Epithelial cell of proximal tubule (primary cell): ENCODE results near the gene BBX. TPM values are rescaled to one million over a fixed set of nuclear protein-coding genes. Genes with fewer than 3 reads are reported as not detected.

ENCODE experiments used
- DNase-seq: peaks from one replicate; pipeline ENCODE4 v3.0.0-alpha.2; 2011; ENCODE audit warnings: low read depth
- H3K4me3 ChIP-seq: 2 replicates; pipeline ENCODE4 v1.5.1; 2011; ENCODE audit warnings: low read depth, mild to moderate bottlenecking, low read length
- total RNA-seq: library from RNA; depleted of rRNA; stranded (reverse); fragments of >200 nt; gene quantifications from 2 replicates; pipeline ENCODE4 v1.2.3, GENCODE V29; 2015
- TF ChIP-seq, protein P1 (sequence below): conservative IDR thresholded peaks from 2 replicates; pipeline ENCODE4 v1.5.1; 2012; ENCODE audit warnings: low read depth, mild to moderate bottlenecking, low read length

Gene BBX
- total RNA-seq, 1 donor from 2014 or later: 35.7 TPM

DNA sequence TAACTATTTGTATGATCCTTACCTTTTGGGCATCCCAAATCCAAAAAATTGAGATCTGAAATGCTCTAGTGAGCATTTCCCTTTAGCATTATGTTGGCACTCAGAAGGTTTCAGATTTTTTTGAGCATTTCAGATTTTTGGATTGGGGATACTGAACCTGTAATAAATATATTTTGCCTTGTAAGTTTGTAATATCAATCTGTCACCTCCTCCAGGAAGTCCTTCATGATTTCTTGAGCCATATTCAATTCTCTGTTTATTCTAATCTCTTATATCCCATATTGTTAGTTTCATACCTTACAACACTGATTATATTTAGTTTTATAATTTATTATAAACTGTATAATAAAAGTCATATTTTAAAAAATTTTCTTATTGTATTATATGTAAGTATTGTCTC lies 215.2 kb downstream of the BBX start:
- no peak overlapping the region for H3K4me3 ChIP-seq
- TF ChIP-seq, protein P1, sequence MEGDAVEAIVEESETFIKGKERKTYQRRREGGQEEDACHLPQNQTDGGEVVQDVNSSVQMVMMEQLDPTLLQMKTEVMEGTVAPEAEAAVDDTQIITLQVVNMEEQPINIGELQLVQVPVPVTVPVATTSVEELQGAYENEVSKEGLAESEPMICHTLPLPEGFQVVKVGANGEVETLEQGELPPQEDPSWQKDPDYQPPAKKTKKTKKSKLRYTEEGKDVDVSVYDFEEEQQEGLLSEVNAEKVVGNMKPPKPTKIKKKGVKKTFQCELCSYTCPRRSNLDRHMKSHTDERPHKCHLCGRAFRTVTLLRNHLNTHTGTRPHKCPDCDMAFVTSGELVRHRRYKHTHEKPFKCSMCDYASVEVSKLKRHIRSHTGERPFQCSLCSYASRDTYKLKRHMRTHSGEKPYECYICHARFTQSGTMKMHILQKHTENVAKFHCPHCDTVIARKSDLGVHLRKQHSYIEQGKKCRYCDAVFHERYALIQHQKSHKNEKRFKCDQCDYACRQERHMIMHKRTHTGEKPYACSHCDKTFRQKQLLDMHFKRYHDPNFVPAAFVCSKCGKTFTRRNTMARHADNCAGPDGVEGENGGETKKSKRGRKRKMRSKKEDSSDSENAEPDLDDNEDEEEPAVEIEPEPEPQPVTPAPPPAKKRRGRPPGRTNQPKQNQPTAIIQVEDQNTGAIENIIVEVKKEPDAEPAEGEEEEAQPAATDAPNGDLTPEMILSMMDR: no peak
- DNase-seq: no peak

DNA sequence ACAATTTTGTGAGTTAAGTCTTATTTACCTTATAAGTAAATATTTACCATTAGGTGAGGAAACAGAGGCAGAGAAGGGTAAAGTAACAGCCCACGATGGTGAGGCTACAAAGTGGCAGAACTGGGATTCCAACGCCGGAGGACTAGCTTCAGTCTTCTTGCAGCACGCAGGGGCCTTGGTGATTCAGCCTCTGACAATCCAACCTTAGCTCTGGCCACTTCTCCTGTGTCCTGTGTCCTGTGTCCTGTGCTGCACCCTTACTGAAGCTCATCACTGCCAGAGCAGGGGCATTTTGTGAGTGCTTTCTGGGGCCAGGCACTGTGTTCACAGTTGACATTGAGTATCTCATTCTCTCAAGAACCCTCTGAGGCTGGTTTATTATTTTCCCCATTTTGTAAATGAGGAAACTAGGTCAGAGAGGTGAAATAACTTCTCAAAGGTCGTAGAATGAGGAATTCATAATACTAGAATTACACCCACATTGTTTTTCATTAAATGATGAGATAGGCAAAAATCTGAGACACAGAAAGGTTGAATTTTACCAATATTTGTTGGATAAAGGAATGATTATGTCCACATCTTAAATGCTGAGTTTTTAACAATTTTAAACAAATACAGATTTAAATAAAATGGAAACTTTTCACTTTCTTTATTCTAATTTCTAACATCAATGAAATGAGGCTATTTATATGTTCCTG lies 215.9 kb downstream of the BBX start:
- H3K4me3 ChIP-seq: no peak overlapping the region
- DNase-seq: no peak
- TF ChIP-seq, protein P1: no peak

DNA sequence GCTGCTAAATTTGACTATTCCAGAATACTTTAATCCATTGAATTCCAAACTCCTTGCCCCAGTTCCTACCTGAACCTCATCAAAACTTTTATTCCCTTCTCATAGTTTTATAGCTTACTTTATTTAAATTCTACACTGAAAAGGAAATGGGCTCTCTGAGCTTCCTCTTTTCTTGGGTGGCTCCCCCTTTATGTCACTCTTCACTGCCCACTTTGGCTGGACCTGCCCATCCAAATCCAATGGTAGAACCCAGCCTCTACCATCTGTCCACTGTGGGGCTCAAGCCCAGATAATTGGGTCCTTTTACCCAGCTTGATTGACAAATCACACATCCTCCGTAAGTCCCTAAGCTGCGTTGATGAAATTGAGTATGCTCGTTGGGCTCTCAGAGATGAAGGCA lies 216.5 kb downstream of the BBX start:
- TF ChIP-seq, protein P1: no peak
- H3K4me3 ChIP-seq: no peak overlapping the region
- no peak for DNase-seq

DNA sequence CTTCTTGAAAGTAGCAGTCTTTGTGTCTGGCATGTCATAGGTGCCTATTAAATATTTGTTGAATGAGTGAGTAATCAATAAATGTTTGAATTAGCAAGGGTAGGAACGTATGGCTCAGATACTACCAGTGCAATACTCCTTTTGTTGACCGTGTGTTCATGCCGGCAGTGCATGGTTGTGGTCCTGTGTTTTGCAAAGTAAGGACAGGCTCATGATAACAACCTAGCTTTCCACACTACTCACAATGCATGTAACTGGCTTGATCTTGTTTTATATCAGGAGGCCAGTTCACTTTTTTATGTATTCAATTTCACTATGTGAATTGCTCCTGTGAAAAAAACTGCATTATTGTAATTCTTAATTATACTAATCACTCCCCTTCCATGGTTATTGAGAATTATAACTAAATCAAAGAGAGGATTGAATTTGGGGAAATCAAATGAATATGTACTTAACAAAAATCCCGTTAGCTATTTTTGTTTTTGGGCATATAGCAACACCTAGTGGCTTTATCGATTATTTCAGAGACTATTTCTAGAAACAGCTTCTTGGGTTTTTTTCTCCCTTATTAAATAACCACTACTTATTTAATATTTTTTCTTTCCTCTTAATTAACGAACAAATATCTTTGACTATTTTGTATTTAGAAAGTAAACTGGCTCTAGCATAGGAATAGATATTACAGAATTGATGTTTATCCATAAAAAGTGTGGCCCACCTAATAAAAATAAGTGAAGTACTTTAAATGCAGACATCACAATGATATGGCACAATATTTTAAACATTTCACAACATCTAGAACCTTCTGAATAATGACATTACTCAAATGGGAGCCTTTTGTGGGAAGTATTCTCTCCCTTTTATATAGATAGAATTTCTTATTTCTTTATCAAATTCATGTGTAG lies 218.5 kb downstream of the BBX start:
- TF ChIP-seq, protein P1: peak; percentile 51
- no peak for DNase-seq
- no peak overlapping the region for H3K4me3 ChIP-seq

DNA sequence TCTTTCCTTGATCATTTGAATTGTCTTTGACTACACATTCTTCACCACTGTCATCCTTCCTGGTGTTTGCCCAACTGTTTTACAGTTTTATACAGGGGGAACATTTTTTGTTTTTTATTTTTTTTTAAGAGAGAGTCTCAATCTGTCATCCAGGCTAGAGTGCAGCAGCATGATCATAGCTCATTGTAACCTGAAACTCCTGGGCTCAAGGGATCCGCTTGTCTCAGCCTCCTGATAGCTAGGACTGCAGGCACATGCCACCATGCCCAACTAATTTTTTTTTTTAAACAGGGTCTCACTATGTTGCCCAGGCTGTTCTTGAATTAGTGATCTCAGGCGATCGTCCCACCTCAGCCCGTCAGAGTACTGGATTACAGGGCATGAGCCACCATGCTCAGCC lies 222.6 kb downstream of the BBX start:
- TF ChIP-seq, protein P1: no peak
- H3K4me3 ChIP-seq: no peak overlapping the region
- DNase-seq: no peak

DNA sequence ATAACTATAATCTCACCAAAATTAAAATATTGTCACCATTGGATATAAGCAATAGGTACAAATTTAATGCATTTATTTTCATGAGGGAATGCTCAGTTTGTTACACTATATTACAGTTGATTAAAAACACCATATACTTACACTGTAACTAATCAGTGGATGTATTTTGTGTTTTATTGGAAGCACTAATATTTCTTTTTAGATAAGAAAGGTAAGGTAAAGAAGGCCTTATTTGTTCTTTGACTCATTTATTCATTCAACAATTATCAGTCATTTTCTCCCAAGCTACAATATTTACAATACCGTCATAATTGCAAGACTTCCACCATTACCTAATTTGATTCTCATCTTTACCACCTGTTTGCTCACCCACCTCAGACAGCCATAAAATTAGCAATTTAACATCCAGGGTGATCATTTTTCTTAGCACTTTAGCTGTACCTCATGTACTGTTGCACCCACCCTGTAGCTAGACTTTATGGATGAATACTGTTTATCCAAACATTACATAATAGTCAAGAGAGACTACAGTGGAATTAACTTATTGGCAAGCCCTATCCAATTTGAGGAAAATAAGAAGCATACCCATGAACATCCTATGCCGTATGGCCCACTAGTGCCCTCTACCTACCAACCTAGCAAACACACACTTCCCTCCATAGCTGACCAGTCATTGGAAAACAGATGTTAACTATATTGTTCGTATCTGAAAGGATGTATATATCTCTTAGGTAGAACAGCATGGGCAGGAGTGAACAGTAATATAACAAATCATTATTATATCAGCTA lies 229.6 kb downstream of the BBX start:
- H3K4me3 ChIP-seq: no peak overlapping the region
- no peak for DNase-seq
- TF ChIP-seq, protein P1: peak; percentile 76
